B cell (primary cell): Measurements from ENCODE around the gene MAML3.

Source experiments
- CTCF ChIP-seq: fragments of 200-600 bp; IDR thresholded peaks from one replicate; pipeline ENCODE4 v1.8.0; 2022; ENCODE audit warnings: antibody characterized with exemption, mild to moderate bottlenecking
- EZH2 ChIP-seq: IDR thresholded peaks from 2 replicates; pipeline ENCODE4 v1.6.1; 2012; ENCODE audit warnings: borderline replicate concordance, low read depth, mild to moderate bottlenecking, moderate library complexity, low read length; ENCODE audit not compliant: insufficient read depth, poor library complexity, severe bottlenecking

GRCh38 chr4:140198942-140199341 lies 45.0 kb upstream of the MAML3 start:
- TF ChIP-seq CTCF, result no peak
- TF ChIP-seq EZH2, result no peak
